ENCODE data around the gene LGALS8.

The LGALS8 gene

GRCh38 chr1:236509203-236509602 lies 14.6 kb upstream of the LGALS8 start:
- no peak overlapping the region for H3K4me3 ChIP-seq (ENCODE audit: insufficient read depth, low read depth, low read length)
- H3K9me3 ChIP-seq (ENCODE audit: control insufficient read depth, low read length): no peaks in the 10 kb centered on the region
- no peaks in the 10 kb centered on the region for H3K27me3 ChIP-seq (ENCODE audit: control insufficient read depth, insufficient read depth, low read length, poor library complexity, severe bottlenecking)
- WGBS, 2 experiments: 94 to 100% methylated on average over 1 of the region's 1 CpG
- H3K27ac ChIP-seq (ENCODE audit: insufficient read depth, low read depth, low read length, poor library complexity, severe bottlenecking): no peak overlapping the region
- no peaks in the 10 kb centered on the region for H3K36me3 ChIP-seq (ENCODE audit: control insufficient read depth, insufficient read depth, low read length)
- H3K4me1 ChIP-seq (ENCODE audit: control insufficient read depth, insufficient read depth, low read length): no peaks in the 10 kb centered on the region

DNA sequence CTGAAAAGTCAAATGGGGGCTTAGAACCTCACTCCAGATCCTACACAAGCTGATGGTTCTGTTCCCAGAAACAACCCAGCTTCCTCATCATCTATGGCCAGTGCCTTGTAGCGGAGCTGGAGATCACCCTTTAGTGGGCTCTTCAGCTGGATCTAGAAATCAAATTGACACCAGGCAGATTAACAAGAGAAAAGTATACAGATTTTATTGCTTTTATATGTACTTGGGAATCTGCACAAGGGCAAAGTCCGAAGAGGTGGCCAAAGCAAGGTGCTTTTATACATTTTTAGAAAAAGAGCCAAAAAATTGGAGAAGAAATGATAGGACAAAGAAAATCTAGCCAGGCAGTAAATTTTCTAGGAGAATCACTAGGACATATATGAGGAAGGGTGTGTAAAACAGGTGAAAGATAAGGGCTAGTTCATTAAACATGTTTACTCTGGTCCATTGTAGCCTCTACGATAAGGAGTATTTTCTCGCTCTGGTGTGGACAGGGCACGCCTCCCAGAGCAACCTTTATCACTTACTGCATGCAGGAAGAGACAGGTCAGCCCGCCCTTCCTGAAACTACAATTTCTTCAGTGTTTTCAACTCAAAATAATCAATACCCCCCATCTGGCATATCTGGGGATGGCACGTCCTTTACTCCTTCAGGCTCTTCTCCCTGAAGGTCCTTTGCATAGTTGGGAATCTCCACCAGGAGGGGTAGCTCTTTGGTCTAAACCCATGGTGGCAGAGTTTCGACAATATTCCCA lies 14.0 kb upstream of the LGALS8 start:
- no peak overlapping the region for H3K4me3 ChIP-seq (ENCODE audit: insufficient read depth, low read depth, low read length)
- no peaks in the 10 kb centered on the region for H3K27me3 ChIP-seq (ENCODE audit: control insufficient read depth, insufficient read depth, low read length, poor library complexity, severe bottlenecking)
- H3K9me3 ChIP-seq (ENCODE audit: control insufficient read depth, low read length): no peaks in the 10 kb centered on the region
- 93 to 95% methylated on average over 8 of the region's 8 CpGs for WGBS, 2 experiments
- no peaks in the 10 kb centered on the region for H3K4me1 ChIP-seq (ENCODE audit: control insufficient read depth, insufficient read depth, low read length)
- no peak overlapping the region for H3K27ac ChIP-seq (ENCODE audit: insufficient read depth, low read depth, low read length, poor library complexity, severe bottlenecking)
- H3K36me3 ChIP-seq (ENCODE audit: control insufficient read depth, insufficient read depth, low read length): no peaks in the 10 kb centered on the region

GRCh38 chr1:236511735-236512418 lies 11.9 kb upstream of the LGALS8 start:
- H3K36me3 ChIP-seq (ENCODE audit: control insufficient read depth, insufficient read depth, low read length): no peaks in the 10 kb centered on the region
- WGBS, 2 experiments: 86 to 91% methylated on average over 11 of the region's 11 CpGs

GRCh38 chr1:236514703-236515442 lies 8.9 kb upstream of the LGALS8 start:
- Histone ChIP-seq H3K27ac (ENCODE audit: insufficient read depth, low read depth, low read length, poor library complexity, severe bottlenecking) (no peak overlapping the region), H3K9me3 (ENCODE audit: control insufficient read depth, low read length) (no peaks in the 10 kb centered on the region), H3K27me3 (ENCODE audit: control insufficient read depth, insufficient read depth, low read length, poor library complexity, severe bottlenecking) (no peaks in the 10 kb centered on the region), H3K4me1 (ENCODE audit: control insufficient read depth, insufficient read depth, low read length) (no peaks in the 10 kb centered on the region), H3K4me3 (ENCODE audit: insufficient read depth, low read depth, low read length) (no peak overlapping the region), H3K36me3 (ENCODE audit: control insufficient read depth, insufficient read depth, low read length) (no peaks in the 10 kb centered on the region)
- 100% methylated on average over 1 to 2 of the region's 4 CpGs for WGBS, 2 experiments

More at GRCh38 chr1:236511735-236512418, 11.9 kb upstream of the LGALS8 start:
- Histone ChIP-seq H3K4me3 (ENCODE audit: insufficient read depth, low read depth, low read length) (no peak overlapping the region), H3K27ac (ENCODE audit: insufficient read depth, low read depth, low read length, poor library complexity, severe bottlenecking) (no peak overlapping the region), H3K27me3 (ENCODE audit: control insufficient read depth, insufficient read depth, low read length, poor library complexity, severe bottlenecking) (no peaks in the 10 kb centered on the region), H3K4me1 (ENCODE audit: control insufficient read depth, insufficient read depth, low read length) (no peaks in the 10 kb centered on the region), H3K9me3 (ENCODE audit: control insufficient read depth, low read length) (no peaks in the 10 kb centered on the region)

DNA sequence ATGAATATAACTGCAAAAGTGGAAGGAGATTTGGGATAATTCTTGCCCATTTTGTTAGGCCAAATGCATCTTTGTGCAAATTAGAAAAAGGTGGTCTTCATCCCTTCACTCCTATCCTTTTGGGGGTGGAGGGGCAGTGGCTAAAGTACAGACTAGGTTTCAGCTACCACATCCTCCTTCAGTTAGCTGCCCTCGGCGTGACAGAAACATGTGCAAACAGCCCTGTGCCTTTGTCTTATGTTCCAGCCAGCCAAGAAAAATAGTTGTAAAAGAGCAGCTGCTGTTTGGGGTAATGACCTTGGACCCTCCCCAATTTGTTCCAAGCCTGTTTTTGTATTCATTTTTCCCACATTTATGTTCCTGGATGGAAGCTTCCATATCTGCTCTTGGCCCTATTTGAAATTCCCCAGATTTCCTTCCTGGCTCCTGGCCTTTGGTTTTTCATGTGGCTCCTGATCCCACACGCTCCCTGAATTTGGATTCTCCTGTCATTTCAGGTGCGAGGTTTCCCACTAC lies 8.3 kb upstream of the LGALS8 start:
- H3K36me3 ChIP-seq (ENCODE audit: control insufficient read depth, insufficient read depth, low read length): no peaks in the 10 kb centered on the region
- H3K27me3 ChIP-seq (ENCODE audit: control insufficient read depth, insufficient read depth, low read length, poor library complexity, severe bottlenecking): no peaks in the 10 kb centered on the region
- no peaks in the 10 kb centered on the region for H3K9me3 ChIP-seq (ENCODE audit: control insufficient read depth, low read length)
- no peak overlapping the region for H3K4me3 ChIP-seq (ENCODE audit: insufficient read depth, low read depth, low read length)
- no peaks in the 10 kb centered on the region for H3K4me1 ChIP-seq (ENCODE audit: control insufficient read depth, insufficient read depth, low read length)
- H3K27ac ChIP-seq (ENCODE audit: insufficient read depth, low read depth, low read length, poor library complexity, severe bottlenecking): no peak overlapping the region
- WGBS, 2 experiments: 85 to 95% methylated on average over 4 of the region's 4 CpGs

DNA sequence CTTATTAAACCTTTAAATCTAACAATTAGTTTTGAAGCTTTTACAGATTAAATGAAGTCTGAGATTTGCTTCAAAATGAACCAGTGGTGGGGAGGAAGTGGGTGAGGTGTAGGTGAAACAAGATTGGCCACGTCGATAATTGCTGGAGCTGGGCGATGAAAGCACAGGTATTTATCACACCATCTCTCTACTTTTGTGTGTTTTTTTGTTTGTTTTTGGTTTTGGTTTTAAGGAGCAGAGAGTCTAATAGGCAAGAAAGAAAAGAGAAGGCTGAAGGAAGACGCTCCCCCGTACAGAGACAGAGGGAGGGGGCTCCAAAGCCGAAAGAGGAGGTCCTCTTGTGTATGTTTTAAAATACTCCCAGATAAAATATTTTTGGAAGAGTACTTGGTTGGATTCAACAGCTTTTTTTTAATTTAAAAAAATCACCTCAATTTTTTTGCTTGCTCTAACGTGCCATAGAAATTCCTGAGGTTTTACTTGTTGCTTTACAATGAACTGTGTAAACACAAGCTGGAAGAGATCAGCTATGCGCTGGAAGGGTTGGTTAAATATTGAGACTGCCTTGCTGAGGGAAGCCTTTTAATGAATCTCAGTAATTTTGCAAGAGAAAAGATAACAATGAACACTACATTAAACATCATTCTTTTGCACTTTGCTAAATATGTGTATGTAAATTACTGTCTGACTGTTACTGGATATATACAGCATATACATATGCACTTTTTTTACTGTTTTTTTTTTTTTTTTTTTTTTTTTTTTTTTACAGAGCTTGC lies 6.7 kb upstream of the LGALS8 start:
- Histone ChIP-seq H3K4me3 (ENCODE audit: insufficient read depth, low read depth, low read length) (no peak overlapping the region), H3K9me3 (ENCODE audit: control insufficient read depth, low read length) (no peaks in the 10 kb centered on the region), H3K27ac (ENCODE audit: insufficient read depth, low read depth, low read length, poor library complexity, severe bottlenecking) (no peak overlapping the region), H3K27me3 (ENCODE audit: control insufficient read depth, insufficient read depth, low read length, poor library complexity, severe bottlenecking) (no peaks in the 10 kb centered on the region), H3K36me3 (ENCODE audit: control insufficient read depth, insufficient read depth, low read length) (no peaks in the 10 kb centered on the region), H3K4me1 (ENCODE audit: control insufficient read depth, insufficient read depth, low read length) (no peaks in the 10 kb centered on the region)
- 65 to 67% methylated on average over 6 to 7 of the region's 8 CpGs for WGBS, 2 experiments

- WGBS, 2 experiments: 90 to 91% methylated on average over 3 to 5 of the region's 5 CpGs
- Histone ChIP-seq H3K27ac (ENCODE audit: insufficient read depth, low read depth, low read length, poor library complexity, severe bottlenecking) (no peak overlapping the region), H3K4me1 (ENCODE audit: control insufficient read depth, insufficient read depth, low read length) (no peaks in the 10 kb centered on the region), H3K27me3 (ENCODE audit: control insufficient read depth, insufficient read depth, low read length, poor library complexity, severe bottlenecking) (peaks cover 8% of the 10 kb centered on the region), H3K36me3 (ENCODE audit: control insufficient read depth, insufficient read depth, low read length) (no peaks in the 10 kb centered on the region), H3K9me3 (ENCODE audit: control insufficient read depth, low read length) (no peaks in the 10 kb centered on the region), H3K4me3 (ENCODE audit: insufficient read depth, low read depth, low read length) (no peak overlapping the region)
These were observed 5.5 kb upstream of the LGALS8 start for GRCh38 chr1:236518322-236518721.

DNA sequence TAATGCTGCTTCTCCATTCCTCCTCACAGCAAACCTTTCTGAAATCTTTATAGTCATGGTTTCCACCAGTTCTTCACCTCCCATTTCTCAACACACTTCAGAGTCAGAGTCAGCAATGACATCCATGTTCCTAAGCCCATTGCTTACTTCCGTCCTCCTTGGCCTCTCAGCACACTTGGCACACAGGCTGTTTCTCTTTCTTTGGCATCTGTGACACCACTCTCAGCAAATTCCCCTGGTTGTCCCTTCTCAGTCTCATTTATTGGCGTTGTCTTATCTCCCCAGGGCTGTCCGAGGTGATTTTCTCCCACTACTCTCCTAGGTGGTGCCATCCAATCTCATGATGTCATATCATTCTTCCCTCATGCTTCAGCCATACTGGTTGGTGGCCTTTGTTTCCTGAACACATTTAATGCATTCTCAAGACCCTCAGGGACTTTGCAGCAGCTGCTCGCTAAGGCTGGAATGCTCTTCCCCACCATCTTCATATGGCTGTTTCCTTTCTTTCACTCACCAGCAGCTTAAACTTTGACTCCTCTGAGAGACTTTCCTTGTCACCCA lies 3.3 kb upstream of the LGALS8 start:
- 88 to 90% methylated on average over 4 of the region's 4 CpGs for WGBS, 2 experiments
- Histone ChIP-seq H3K27ac (ENCODE audit: insufficient read depth, low read depth, low read length, poor library complexity, severe bottlenecking) (no peak overlapping the region), H3K9me3 (ENCODE audit: control insufficient read depth, low read length) (no peaks in the 10 kb centered on the region), H3K4me3 (ENCODE audit: insufficient read depth, low read depth, low read length) (no peak overlapping the region), H3K27me3 (ENCODE audit: control insufficient read depth, insufficient read depth, low read length, poor library complexity, severe bottlenecking) (peaks cover 26% of the 10 kb centered on the region), H3K36me3 (ENCODE audit: control insufficient read depth, insufficient read depth, low read length) (no peaks in the 10 kb centered on the region), H3K4me1 (ENCODE audit: control insufficient read depth, insufficient read depth, low read length) (no peaks in the 10 kb centered on the region)

DNA sequence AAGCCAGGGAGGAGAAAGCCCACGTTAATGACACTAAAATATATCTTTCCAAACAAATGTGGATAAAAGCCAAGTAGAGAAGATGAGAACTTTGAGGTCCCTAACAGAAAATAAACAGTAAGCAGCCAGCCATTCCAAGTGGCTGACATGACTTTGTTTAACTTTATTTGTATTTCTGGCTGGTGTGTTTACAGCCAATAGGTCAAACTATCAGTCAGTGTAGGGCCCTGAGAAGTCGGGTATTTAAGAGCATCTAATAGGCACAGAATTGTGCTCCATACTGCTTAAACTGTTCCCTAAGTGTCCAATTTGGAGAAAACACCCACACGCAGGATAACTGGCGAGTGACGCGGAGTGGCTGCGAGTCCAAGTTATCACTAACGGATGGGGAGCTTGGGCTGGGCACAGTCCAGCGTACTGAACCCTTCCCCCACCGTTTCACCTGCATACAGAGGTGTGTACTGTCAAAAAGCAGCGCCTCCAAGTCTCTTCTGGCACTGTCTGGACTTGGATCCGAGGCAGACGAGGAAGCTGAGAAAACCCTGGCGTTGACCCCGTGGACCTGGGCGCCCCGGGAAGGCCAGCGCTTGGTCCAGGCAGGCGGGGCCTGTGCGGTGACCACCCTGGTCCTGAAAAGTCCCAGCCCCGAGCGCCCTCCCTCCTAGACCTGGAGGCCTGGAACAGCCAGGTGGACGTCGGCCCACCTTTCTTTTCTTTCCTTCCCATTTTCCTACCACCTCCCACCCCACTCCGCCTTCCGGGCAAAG lies 662 bp upstream of the LGALS8 start:
- WGBS, 2 experiments: 82 to 84% methylated on average over 26 of the region's 26 CpGs
- Histone ChIP-seq H3K27me3 (ENCODE audit: control insufficient read depth, insufficient read depth, low read length, poor library complexity, severe bottlenecking) (peaks cover 26% of the 10 kb centered on the region), H3K9me3 (ENCODE audit: control insufficient read depth, low read length) (no peaks in the 10 kb centered on the region), H3K27ac (ENCODE audit: insufficient read depth, low read depth, low read length, poor library complexity, severe bottlenecking) (no peak overlapping the region), H3K4me1 (ENCODE audit: control insufficient read depth, insufficient read depth, low read length) (no peaks in the 10 kb centered on the region), H3K4me3 (ENCODE audit: insufficient read depth, low read depth, low read length) (peak overlapping the region; percentile 72), H3K36me3 (ENCODE audit: control insufficient read depth, insufficient read depth, low read length) (no peaks in the 10 kb centered on the region)
